ENCODE results near the gene NDUFS7. TPM values are rescaled to one million over a fixed set of nuclear protein-coding genes. Genes with fewer than 3 reads are reported as not detected.

Gene NDUFS7
- polyA plus RNA-seq, 4 donors = 82.0 to 350 (median 248) TPM

DNA sequence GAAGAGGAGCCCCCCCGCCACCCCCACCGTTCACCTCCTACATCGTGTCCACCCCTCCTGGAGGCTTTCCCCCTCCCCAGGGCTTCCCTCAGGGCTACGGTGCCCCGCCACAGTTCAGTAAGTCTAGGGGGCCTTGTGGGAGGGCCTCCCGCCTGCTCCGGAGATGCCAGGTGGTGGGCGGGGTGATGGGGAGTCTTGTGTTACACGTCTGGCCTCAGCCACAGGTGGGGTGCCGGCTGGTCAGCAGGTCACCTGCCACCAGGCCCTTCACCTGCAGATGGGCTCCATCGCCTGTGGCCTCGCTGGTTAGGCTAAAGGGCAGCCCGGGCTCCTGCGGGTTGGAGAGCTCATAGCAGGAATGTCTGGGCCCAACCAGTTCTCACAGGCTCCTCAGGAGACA is 46.5 kb downstream of the NDUFS7 start:
- no peak for FAIRE-seq
- DNase-seq = no peak
- H3K36me3 ChIP-seq (ENCODE audit: control insufficient read depth in 3 of 3, insufficient read depth in 2 of 3, low read depth in 1 of 3, low read length in 3 of 3) = peaks cover 13 to 98% (median 28%) of the 10 kb centered on the region in 3 donors

DNA sequence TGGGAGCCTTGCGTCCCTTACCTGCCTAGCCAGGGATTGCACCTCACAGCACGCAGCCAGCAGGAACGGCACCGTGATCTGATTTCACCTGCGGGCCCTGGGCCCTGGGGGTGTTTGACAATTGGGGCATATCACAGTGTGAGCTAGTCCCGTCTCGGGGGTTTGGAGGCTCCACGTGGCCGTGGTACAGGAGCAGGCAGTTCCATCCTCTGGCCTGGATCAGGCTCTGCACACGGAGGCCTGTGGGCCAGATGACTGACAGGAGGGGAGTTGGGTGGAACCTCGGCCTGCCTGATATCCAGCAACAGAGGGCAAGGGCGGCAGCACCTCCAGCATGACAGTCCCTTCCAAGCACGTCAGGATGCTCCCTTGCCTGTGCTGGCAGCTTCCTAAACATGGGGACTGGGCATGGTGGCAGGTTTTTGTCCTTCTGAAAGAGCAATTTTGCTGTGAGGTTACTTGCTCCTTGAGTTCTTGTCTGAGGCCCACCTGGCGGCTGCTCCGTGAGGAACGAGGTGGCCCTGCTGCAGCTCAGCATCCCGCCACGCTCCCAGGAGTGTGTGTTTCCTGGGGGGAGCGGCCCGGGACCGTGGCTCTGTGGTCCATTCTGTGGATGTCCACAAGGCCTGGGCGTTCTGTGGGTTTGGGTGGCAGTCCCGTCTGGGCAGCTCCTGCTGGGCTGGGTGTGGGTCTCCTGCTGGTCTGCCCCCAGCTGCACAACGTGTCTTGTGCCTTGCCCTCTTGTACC is 48.2 kb downstream of the NDUFS7 start:
- FAIRE-seq = no peak

More for the DNA sequence above, 46.5 kb downstream of the NDUFS7 start:
- H3K27ac ChIP-seq (ENCODE audit: low read depth in 1 of 3, low read length in 2 of 3) = no peak overlapping the region
- no peaks in the 10 kb centered on the region for H3K27me3 ChIP-seq (ENCODE audit: control insufficient read depth in 3 of 3, insufficient read depth in 3 of 3, low read length in 3 of 3)
- no peak overlapping the region for H3K4me3 ChIP-seq (ENCODE audit: low read depth in 1 of 3, low read length in 3 of 3)
- no peaks in the 10 kb centered on the region for H3K9me3 ChIP-seq (ENCODE audit: control insufficient read depth in 2 of 2, insufficient read depth in 1 of 2, low read depth in 1 of 2, low read length in 1 of 2)
- peaks cover 0 to 19% (median 0%) of the 10 kb centered on the region in 3 donors for H3K4me1 ChIP-seq (ENCODE audit: control insufficient read depth in 3 of 3, insufficient read depth in 2 of 3, low read depth in 1 of 3, low read length in 2 of 3)
- WGBS, 3 donors = 80 to 86% (median 84%) methylated on average over 13 to 14 of the region's 14 CpGs

DNA sequence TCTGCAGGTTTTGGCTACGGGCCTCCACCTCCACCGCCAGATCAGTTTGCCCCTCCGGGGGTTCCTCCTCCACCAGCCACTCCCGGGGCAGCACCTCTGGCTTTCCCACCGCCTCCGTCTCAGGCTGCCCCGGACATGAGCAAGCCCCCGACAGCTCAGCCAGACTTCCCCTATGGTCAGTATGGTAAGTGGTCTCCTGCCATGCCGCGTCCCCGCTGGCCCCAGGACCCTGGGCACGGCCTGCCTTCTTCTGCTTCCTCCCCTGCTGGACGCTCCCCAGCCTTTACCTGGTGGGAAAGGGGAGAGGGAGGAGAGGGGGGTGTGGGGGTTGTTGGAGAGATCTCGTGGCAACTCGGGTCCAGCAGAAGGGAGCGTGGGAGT is 48.8 kb downstream of the NDUFS7 start:
- FAIRE-seq (no peak), DNase-seq (no peak)
- Histone ChIP-seq H3K9me3 (ENCODE audit: control insufficient read depth in 2 of 2, insufficient read depth in 1 of 2, low read depth in 1 of 2, low read length in 1 of 2) (no peaks in the 10 kb centered on the region), H3K4me1 (ENCODE audit: control insufficient read depth in 3 of 3, insufficient read depth in 2 of 3, low read depth in 1 of 3, low read length in 2 of 3) (peaks cover 0 to 11% (median 0%) of the 10 kb centered on the region in 3 donors), H3K4me3 (ENCODE audit: low read depth in 1 of 3, low read length in 3 of 3) (no peak overlapping the region), H3K36me3 (ENCODE audit: control insufficient read depth in 3 of 3, insufficient read depth in 2 of 3, low read depth in 1 of 3, low read length in 3 of 3) (peaks cover 8 to 87% (median 28%) of the 10 kb centered on the region in 3 donors), H3K27ac (ENCODE audit: low read depth in 1 of 3, low read length in 2 of 3) (no peak overlapping the region), H3K27me3 (ENCODE audit: control insufficient read depth in 3 of 3, insufficient read depth in 3 of 3, low read length in 3 of 3) (no peaks in the 10 kb centered on the region)
- WGBS, 3 donors = 93 to 96% (median 94%) methylated on average over 14 to 16 of the region's 16 CpGs

More for the DNA sequence above, 48.2 kb downstream of the NDUFS7 start:
- Histone ChIP-seq H3K27ac (ENCODE audit: low read depth in 1 of 3, low read length in 2 of 3) (no peak overlapping the region), H3K9me3 (ENCODE audit: control insufficient read depth in 2 of 2, insufficient read depth in 1 of 2, low read depth in 1 of 2, low read length in 1 of 2) (no peaks in the 10 kb centered on the region), H3K36me3 (ENCODE audit: control insufficient read depth in 3 of 3, insufficient read depth in 2 of 3, low read depth in 1 of 3, low read length in 3 of 3) (peaks cover 8 to 93% (median 28%) of the 10 kb centered on the region in 3 donors), H3K4me1 (ENCODE audit: control insufficient read depth in 3 of 3, insufficient read depth in 2 of 3, low read depth in 1 of 3, low read length in 2 of 3) (peaks cover 0 to 11% (median 0%) of the 10 kb centered on the region in 3 donors), H3K4me3 (ENCODE audit: low read depth in 1 of 3, low read length in 3 of 3) (no peak overlapping the region), H3K27me3 (ENCODE audit: control insufficient read depth in 3 of 3, insufficient read depth in 3 of 3, low read length in 3 of 3) (no peaks in the 10 kb centered on the region)
- no peak for DNase-seq
- WGBS, 3 donors = 93 to 94% (median 93%) methylated on average over 24 of the region's 24 CpGs

DNA sequence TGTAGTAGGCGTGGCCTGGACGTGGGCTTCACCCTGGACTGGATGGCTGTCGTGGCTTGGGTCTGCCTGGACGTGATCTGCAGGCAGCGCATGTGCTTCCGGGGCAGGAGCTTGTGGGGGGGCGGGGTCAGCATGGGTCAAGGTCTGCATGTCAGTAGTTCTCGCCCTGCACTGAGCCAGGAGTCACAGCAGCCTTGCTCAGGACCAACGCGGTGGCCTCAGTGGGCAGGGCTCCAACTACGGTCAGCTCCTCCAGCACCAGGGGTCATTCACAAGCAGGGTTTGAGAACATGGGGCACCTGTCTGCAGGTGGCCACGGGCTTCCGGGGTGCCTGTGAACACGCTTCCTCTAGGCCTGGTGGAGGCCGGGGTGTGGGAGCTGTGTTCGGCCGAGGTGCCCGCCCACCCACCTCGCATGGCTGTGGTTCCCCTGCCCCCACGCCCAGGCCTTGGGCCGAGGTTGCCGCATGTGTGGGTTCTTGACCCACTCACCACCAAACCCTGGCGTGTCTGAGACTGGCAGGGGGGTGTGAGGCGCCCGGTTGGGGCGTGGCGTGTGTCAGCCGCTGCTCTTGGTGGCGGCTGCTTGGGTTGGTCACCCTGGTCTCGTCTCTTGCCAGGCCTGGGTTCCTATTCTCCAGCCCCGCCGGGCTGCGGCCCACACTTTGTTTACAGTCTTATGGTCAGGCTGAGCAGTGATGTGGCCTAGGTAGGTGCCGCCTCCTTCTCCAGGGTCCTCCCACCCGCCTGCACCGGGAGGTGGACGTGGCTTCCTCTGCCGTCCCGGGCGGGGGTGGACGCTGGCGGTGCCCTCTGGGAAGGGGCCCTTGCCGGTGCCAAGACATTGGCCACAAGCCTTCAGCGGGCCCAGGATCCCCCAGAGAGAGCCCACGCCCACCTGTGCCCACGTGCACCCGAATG is 49.7 kb downstream of the NDUFS7 start:
- H3K4me1 ChIP-seq (ENCODE audit: control insufficient read depth in 3 of 3, insufficient read depth in 2 of 3, low read depth in 1 of 3, low read length in 2 of 3) = peaks cover 0 to 16% (median 0%) of the 10 kb centered on the region in 3 donors
- WGBS, 3 donors = 86 to 90% (median 88%) methylated on average over 43 to 47 of the region's 47 CpGs
- no peaks in the 10 kb centered on the region for H3K27me3 ChIP-seq (ENCODE audit: control insufficient read depth in 3 of 3, insufficient read depth in 3 of 3, low read length in 3 of 3)
- H3K9me3 ChIP-seq (ENCODE audit: control insufficient read depth in 2 of 2, insufficient read depth in 1 of 2, low read depth in 1 of 2, low read length in 1 of 2) = no peaks in the 10 kb centered on the region
- FAIRE-seq (no peak), DNase-seq (no peak)
- H3K27ac ChIP-seq (ENCODE audit: low read depth in 1 of 3, low read length in 2 of 3) = no peak overlapping the region
- peaks cover 8 to 79% (median 26%) of the 10 kb centered on the region in 3 donors for H3K36me3 ChIP-seq (ENCODE audit: control insufficient read depth in 3 of 3, insufficient read depth in 2 of 3, low read depth in 1 of 3, low read length in 3 of 3)
- no peak overlapping the region for H3K4me3 ChIP-seq (ENCODE audit: low read depth in 1 of 3, low read length in 3 of 3)

DNA sequence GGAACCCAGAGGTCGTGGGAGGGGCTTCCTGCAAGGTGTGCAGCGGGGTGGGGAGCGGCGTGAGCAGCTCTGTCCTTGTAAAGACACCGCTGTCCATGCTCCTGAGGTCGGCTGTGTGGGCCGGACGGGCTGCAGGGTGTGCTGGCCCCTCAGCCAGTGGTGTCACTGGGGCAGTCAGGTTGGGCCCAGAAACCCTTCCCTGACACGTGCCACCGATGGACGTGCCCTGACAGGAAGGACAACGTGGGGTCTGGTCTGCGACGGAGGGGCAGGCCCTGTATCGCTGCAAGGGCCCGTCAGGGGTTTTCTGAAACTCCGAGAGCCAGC is 50.3 kb downstream of the NDUFS7 start:
- peaks cover 0 to 16% (median 0%) of the 10 kb centered on the region in 3 donors for H3K4me1 ChIP-seq (ENCODE audit: control insufficient read depth in 3 of 3, insufficient read depth in 2 of 3, low read depth in 1 of 3, low read length in 2 of 3)
- FAIRE-seq (no peak), DNase-seq (no peak)
- no peak overlapping the region for H3K4me3 ChIP-seq (ENCODE audit: low read depth in 1 of 3, low read length in 3 of 3)
- H3K27me3 ChIP-seq (ENCODE audit: control insufficient read depth in 3 of 3, insufficient read depth in 3 of 3, low read length in 3 of 3) = no peaks in the 10 kb centered on the region
- H3K27ac ChIP-seq (ENCODE audit: low read depth in 1 of 3, low read length in 2 of 3) = no peak overlapping the region
- H3K9me3 ChIP-seq (ENCODE audit: control insufficient read depth in 2 of 2, insufficient read depth in 1 of 2, low read depth in 1 of 2, low read length in 1 of 2) = no peaks in the 10 kb centered on the region
- H3K36me3 ChIP-seq (ENCODE audit: control insufficient read depth in 3 of 3, insufficient read depth in 2 of 3, low read depth in 1 of 3, low read length in 3 of 3) = peaks cover 8 to 73% (median 23%) of the 10 kb centered on the region in 3 donors
- 94 to 96% (median 95%) methylated on average over 17 of the region's 17 CpGs for WGBS, 3 donors

DNA sequence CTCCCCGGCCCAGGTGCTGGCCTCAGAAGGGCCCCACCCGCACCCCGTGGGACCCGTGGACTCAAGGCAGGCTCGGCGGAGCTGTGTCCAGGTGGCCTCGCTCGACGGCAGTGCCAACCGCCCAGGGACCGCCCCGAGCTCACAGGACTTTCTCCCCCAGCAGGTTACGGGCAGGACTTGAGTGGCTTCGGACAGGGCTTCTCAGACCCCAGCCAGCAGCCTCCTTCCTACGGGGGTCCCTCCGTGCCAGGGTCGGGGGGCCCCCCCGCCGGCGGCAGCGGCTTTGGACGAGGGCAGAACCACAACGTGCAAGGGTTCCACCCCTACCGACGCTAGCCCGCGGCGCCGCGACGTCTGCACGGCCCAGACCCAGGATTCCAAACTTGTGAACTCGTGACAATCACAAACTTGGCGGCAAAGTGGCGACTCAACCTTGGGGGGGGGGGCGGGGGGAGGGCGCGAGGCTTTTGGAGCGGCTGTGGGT is 50.9 kb downstream of the NDUFS7 start:
- peaks cover 8 to 73% (median 23%) of the 10 kb centered on the region in 3 donors for H3K36me3 ChIP-seq (ENCODE audit: control insufficient read depth in 3 of 3, insufficient read depth in 2 of 3, low read depth in 1 of 3, low read length in 3 of 3)
- FAIRE-seq = no peak

DNA sequence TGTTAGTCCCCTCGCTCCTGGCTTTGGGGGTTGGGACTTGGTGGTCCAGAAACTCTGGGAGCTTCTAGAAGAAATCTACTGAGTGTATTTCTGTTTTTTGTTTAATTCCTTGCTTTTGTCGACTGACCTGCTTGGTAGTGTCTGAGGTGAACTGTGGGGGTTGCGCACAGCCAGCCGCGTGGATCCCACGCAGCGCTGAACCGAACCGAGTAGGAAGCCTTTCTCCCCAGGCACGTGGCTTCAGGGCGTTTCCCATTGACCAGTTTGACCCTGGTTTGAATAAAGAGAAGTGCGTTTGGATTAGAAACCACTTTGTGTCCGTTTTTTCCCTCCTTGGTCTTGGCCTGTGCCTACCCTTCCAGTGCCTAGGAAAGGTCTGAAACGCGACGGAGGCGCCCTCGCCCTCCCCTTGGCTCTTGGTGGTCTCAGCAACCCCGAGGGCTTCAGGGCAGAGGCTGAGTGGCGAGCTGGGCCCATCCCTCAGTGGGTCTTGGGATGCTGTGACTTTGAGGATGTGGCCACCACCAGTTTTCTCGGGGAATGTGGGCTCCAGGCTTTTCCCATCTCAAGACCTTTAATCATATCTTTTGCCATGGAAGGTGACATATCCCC is 51.8 kb downstream of the NDUFS7 start:
- H3K9me3 ChIP-seq (ENCODE audit: control insufficient read depth in 2 of 2, insufficient read depth in 1 of 2, low read depth in 1 of 2, low read length in 1 of 2) = no peaks in the 10 kb centered on the region
- peaks cover 0 to 12% (median 2%) of the 10 kb centered on the region in 3 donors for H3K4me1 ChIP-seq (ENCODE audit: control insufficient read depth in 3 of 3, insufficient read depth in 2 of 3, low read depth in 1 of 3, low read length in 2 of 3)
- DNase-seq = no peak
- no peak overlapping the region for H3K4me3 ChIP-seq (ENCODE audit: low read depth in 1 of 3, low read length in 3 of 3)
- peaks cover 6 to 73% (median 28%) of the 10 kb centered on the region in 3 donors for H3K36me3 ChIP-seq (ENCODE audit: control insufficient read depth in 3 of 3, insufficient read depth in 2 of 3, low read depth in 1 of 3, low read length in 3 of 3)
- no peak overlapping the region for H3K27ac ChIP-seq (ENCODE audit: low read depth in 1 of 3, low read length in 2 of 3)
- H3K27me3 ChIP-seq (ENCODE audit: control insufficient read depth in 3 of 3, insufficient read depth in 3 of 3, low read length in 3 of 3) = no peaks in the 10 kb centered on the region
- no peak for FAIRE-seq
- 84 to 88% (median 87%) methylated on average over 21 of the region's 21 CpGs for WGBS, 3 donors

More for the DNA sequence above, 50.9 kb downstream of the NDUFS7 start:
- H3K4me1 ChIP-seq (ENCODE audit: control insufficient read depth in 3 of 3, insufficient read depth in 2 of 3, low read depth in 1 of 3, low read length in 2 of 3) = peaks cover 0 to 13% (median 2%) of the 10 kb centered on the region in 3 donors
- no peak overlapping the region for H3K4me3 ChIP-seq (ENCODE audit: low read depth in 1 of 3, low read length in 3 of 3)
- DNase-seq = no peak
- H3K27ac ChIP-seq (ENCODE audit: low read depth in 1 of 3, low read length in 2 of 3) = no peak overlapping the region
- WGBS, 3 donors = 90 to 91% (median 91%) methylated on average over 38 to 39 of the region's 39 CpGs
- no peaks in the 10 kb centered on the region for H3K27me3 ChIP-seq (ENCODE audit: control insufficient read depth in 3 of 3, insufficient read depth in 3 of 3, low read length in 3 of 3)
- H3K9me3 ChIP-seq (ENCODE audit: control insufficient read depth in 2 of 2, insufficient read depth in 1 of 2, low read depth in 1 of 2, low read length in 1 of 2) = no peaks in the 10 kb centered on the region

DNA sequence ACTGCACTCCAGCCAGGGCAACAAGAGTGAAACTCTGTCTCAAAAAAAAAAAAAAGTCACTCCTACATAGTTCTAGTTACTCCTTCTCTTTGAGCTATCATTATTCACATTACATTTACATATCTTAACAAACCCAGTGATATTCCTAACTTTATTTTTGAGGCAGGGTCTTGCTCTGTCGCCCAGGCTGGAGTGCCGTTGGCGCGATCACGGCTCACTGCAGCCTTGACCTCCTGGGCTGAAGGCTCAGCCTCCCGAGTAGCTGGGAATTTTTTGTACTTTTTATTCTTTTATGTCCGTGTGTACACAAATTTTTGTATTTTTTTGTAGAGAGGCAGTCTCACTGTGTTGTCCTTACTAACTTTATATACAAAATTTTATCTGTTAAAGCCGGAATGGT is 53.9 kb downstream of the NDUFS7 start:
- 54 to 62% (median 60%) methylated on average over 8 of the region's 8 CpGs for WGBS, 3 donors
- no peak overlapping the region for H3K4me3 ChIP-seq (ENCODE audit: low read depth in 1 of 3, low read length in 3 of 3)
- no peak for FAIRE-seq

More for the DNA sequence above, 53.9 kb downstream of the NDUFS7 start:
- no peaks in the 10 kb centered on the region for H3K27me3 ChIP-seq (ENCODE audit: control insufficient read depth in 3 of 3, insufficient read depth in 3 of 3, low read length in 3 of 3)
- peaks cover 3 to 72% (median 31%) of the 10 kb centered on the region in 3 donors for H3K36me3 ChIP-seq (ENCODE audit: control insufficient read depth in 3 of 3, insufficient read depth in 2 of 3, low read depth in 1 of 3, low read length in 3 of 3)
- H3K4me1 ChIP-seq (ENCODE audit: control insufficient read depth in 3 of 3, insufficient read depth in 2 of 3, low read depth in 1 of 3, low read length in 2 of 3) = peaks cover 0 to 12% (median 2%) of the 10 kb centered on the region in 3 donors
- H3K9me3 ChIP-seq (ENCODE audit: control insufficient read depth in 2 of 2, insufficient read depth in 1 of 2, low read depth in 1 of 2, low read length in 1 of 2) = no peaks in the 10 kb centered on the region
- DNase-seq = no peak
- H3K27ac ChIP-seq (ENCODE audit: low read depth in 1 of 3, low read length in 2 of 3) = peak overlapping the region; percentile 62 to 73 (median 71)

Measured in small intestine (tissue), 7 donors.